Measurements from ENCODE around the gene GREB1L.

Gene GREB1L

DNA sequence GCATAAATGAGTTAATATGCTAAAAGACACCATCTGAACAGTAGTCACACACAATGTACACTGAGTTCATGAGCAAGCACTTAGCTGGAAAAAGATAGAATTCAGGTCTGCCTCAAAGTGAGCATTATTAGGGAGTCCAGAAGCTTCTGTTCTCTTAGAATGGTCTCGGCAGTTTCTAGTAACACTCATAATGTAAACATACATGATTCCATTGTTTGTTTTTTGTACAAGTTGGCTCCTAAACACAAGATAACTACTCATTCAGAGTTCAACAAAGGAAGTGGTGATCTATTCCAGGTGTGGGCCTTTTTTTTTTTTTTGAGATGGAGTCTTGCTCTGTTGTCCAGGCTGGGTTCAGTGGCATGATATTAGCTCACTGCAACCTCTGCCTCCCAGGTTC lies 292.3 kb downstream of the GREB1L start:
- DNase-seq (ENCODE audit: low spot score) = no peak
- Histone ChIP-seq H3K4me3 (no peak overlapping the region), H3K27ac (no peak overlapping the region)
- TF ChIP-seq, protein P1, sequence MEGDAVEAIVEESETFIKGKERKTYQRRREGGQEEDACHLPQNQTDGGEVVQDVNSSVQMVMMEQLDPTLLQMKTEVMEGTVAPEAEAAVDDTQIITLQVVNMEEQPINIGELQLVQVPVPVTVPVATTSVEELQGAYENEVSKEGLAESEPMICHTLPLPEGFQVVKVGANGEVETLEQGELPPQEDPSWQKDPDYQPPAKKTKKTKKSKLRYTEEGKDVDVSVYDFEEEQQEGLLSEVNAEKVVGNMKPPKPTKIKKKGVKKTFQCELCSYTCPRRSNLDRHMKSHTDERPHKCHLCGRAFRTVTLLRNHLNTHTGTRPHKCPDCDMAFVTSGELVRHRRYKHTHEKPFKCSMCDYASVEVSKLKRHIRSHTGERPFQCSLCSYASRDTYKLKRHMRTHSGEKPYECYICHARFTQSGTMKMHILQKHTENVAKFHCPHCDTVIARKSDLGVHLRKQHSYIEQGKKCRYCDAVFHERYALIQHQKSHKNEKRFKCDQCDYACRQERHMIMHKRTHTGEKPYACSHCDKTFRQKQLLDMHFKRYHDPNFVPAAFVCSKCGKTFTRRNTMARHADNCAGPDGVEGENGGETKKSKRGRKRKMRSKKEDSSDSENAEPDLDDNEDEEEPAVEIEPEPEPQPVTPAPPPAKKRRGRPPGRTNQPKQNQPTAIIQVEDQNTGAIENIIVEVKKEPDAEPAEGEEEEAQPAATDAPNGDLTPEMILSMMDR (IDR thresholded peaks at IDR 0.05) = no peak

DNA sequence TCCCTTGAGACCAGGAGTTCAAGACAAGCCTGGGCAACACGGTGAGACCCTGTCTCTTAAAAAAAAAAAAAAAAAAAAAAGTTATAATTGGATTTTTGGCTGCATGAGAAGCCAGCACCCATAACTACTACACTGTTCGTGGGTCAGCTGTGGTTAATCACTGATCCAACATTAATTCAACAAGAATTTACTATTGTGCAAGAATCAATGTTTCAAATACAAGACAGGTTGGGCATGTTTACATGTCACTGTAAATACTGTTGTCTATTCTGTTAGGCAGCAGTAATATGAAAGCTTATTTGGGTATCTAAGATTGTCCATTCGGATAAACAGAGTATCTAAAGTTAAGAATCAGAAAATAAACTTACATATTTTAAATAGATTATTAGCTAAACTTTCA lies 296.2 kb downstream of the GREB1L start:
- H3K27ac ChIP-seq = no peak overlapping the region
- TF ChIP-seq, protein P1 (IDR thresholded peaks at IDR 0.05) = no peak
- DNase-seq (ENCODE audit: low spot score) = no peak

DNA sequence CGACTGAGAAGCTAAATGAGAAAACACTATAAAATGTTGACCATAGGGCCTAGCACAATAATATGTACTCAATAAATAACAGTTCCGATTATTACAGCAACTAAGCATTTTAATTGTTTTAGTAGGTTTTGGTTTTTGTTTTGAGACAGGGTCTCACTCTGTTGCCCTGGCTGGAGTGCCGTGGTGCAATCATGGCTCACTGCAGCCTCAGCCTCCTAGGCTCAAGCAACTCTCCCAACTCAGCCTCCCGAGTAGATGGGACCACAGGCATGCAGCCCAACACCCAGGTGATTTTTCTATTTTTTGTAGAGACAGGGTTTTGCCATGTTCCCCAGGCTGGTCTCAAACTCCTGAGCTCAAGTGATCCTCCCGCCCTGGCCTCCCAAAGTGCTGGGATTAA lies 304.4 kb downstream of the GREB1L start:
- no peak for DNase-seq (ENCODE audit: low spot score)
- Histone ChIP-seq H3K27ac (no peak overlapping the region), H3K4me3 (no peak overlapping the region)
- TF ChIP-seq, protein P1 (IDR thresholded peaks at IDR 0.05) = no peak

More for the DNA sequence above, 296.2 kb downstream of the GREB1L start:
- H3K4me3 ChIP-seq = no peak overlapping the region

DNA sequence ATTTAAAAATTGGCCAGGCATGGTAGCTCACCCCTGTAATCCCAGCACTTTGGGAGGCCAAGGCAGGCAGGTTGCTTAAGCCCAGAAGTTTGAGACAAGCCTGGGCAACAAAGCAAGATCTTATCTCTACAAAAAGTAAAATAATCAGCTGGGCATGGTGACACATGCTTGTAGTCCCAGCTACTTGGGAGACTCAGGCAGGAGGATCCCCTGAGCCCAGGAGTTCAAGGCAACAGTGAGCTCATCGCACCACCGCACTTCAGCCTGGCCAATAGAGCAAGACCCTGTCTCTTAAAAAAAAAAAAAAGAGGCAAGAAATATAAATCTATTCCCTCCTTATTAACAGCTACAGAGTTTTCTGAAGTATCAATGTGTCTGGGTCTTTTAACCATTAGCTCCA lies 306.6 kb downstream of the GREB1L start:
- no peak overlapping the region for H3K27ac ChIP-seq
- TF ChIP-seq, protein P1 (IDR thresholded peaks at IDR 0.05) = no peak
- no peak overlapping the region for H3K4me3 ChIP-seq
- DNase-seq (ENCODE audit: low spot score) = no peak

DNA sequence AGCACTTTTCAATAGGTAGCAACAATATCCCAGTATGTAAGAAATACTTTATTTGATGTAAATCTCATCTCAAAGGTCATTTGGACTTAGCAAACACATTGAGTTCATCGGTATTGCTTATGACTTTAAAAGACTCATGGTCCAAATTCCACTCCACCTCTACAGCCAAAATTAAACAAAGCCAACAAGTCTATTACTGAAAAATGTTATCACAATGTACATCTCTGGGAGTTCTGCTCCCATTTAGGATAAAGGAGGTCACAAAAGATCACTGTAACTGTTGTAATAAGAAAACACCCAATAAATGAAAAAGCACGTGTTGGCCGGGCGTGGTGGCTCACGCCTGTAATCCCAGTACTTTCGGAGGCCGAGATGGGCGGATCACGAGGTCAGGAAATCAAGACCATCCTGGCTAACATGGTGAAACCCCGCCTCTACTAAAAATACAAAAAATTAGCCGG lies 308.5 kb downstream of the GREB1L start:
- Histone ChIP-seq H3K4me3 (no peak overlapping the region), H3K27ac (no peak overlapping the region)
- TF ChIP-seq, protein P1 (IDR thresholded peaks at IDR 0.05) = no peak
- DNase-seq (ENCODE audit: low spot score) = no peak

DNA sequence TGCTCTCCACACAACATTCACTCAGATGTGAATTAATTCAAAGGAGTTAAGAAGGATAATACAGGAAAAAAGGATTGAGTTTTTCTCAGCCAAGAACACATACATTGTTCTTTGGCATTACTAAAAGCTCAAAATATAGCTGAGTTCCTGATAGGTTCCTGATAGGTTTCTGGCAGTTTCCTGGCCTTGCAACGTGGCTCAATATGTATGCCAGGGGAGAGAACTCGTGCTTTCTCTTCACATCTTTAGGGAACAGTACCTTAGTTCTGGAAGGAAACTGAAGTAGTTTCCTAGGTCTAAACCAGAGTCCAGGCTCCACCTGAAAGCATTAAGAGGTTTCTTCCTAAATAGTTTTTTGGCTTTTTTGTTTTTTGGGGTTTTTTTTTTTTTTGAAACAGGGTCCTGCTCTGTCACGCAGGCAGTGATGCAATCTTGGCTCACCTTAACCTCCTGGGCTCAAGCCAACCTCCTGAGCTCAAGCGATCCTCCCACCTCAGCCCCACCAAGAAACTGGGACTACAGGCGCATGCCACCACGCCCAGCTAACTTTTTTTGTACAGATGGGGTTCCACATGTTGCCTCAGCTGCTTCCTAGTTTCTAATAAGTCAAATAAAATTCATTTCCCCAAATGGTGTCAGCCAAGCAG lies 315.7 kb downstream of the GREB1L start:
- no peak overlapping the region for H3K4me3 ChIP-seq
- H3K27ac ChIP-seq = no peak overlapping the region
- DNase-seq (ENCODE audit: low spot score) = no peak
- TF ChIP-seq, protein P1 (IDR thresholded peaks at IDR 0.05) = no peak

DNA sequence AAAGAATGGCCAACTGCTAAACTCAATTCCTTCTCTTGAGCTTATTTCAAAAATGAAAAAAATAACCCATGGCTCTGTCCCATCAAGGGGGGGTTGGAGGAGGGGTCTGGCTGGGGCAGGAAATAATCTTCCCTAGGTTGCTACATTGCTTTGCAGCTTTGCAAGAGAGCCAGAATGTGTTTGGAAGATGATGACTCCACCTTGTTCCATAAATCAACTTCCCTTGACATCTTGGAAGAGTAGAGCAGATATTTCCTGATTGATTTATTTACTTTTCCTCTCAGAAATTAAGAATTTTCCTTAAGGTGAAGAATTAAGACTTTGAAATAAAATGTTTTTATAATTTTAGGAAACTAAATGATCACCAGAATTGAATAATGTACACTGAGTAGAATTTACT lies 317.2 kb downstream of the GREB1L start:
- H3K4me3 ChIP-seq = no peak overlapping the region
- DNase-seq (ENCODE audit: low spot score) = no peak
- TF ChIP-seq, protein P1 (IDR thresholded peaks at IDR 0.05) = no peak

More for the DNA sequence above, 317.2 kb downstream of the GREB1L start:
- no peak overlapping the region for H3K27ac ChIP-seq

Measured in coronary artery (tissue), 2 donors.